Kidney (tissue), 22 donors: Measurements from ENCODE around the gene UTP20. TPM values are rescaled to one million over a fixed set of nuclear protein-coding genes. Genes with fewer than 3 reads are reported as not detected.
A peak's percentile ranks its signal among the peaks of the same experiment; 100 is the strongest.

ENCODE experiments used
- DNase-seq, 5 donors: peaks; one replicate each; pipeline ENCODE4 v3.0.0-alpha.2; 2013 to 2020
- FAIRE-seq: peaks from 2 replicates; lab custom pipeline; 2012; peaks lifted over from hg19 to GRCh38; lab: Jason Lieb, UNC
- H3K27ac ChIP-seq, 2 donors: one replicate each; pipeline ENCODE4 v1.7.0; 2013; ENCODE audit warnings: low read depth in 2 of 2, low read length in 2 of 2, inconsistent platforms in 1 of 2
- H3K27me3 ChIP-seq: one replicate; pipeline ENCODE4 v1.7.1; 2013; ENCODE audit warnings: low read length, inconsistent platforms; ENCODE audit not compliant: control insufficient read depth, insufficient read depth
- H3K36me3 ChIP-seq, 3 donors: one replicate each; pipeline versions ENCODE4 v1.7.0 to v1.7.1; 2013; ENCODE audit warnings: low read length in 3 of 3, control low read depth in 1 of 3, inconsistent platforms in 1 of 3; ENCODE audit not compliant: insufficient read depth in 3 of 3, control insufficient read depth in 2 of 3
- H3K4me1 ChIP-seq, 3 donors: one replicate each; pipeline versions ENCODE4 v1.7.0 to v1.7.1; 2013; ENCODE audit warnings: low read length in 3 of 3, inconsistent platforms in 1 of 3, low read depth in 1 of 3; ENCODE audit not compliant: control insufficient read depth in 2 of 3, insufficient read depth in 2 of 3
- H3K4me3 ChIP-seq, 3 donors: one replicate each; pipeline versions ENCODE4 v1.7.0 to v1.8.1; 2013; ENCODE audit warnings: low read length in 3 of 3, control low read depth in 1 of 3, inconsistent platforms in 1 of 3
- H3K9ac ChIP-seq, 3 donors: one replicate each; pipeline versions ENCODE4 v1.7.0 to v1.7.1; 2013; ENCODE audit warnings: low read length in 3 of 3, control low read depth in 1 of 3, inconsistent platforms in 1 of 3
- H3K9me3 ChIP-seq, 3 donors: one replicate each; pipeline versions ENCODE4 v1.7.0 to v1.7.1; 2013; ENCODE audit warnings: low read length in 3 of 3, control low read depth in 1 of 3, inconsistent platforms in 1 of 3; ENCODE audit not compliant: control insufficient read depth in 2 of 3, insufficient read depth in 1 of 3
- CTCF ChIP-seq: IDR thresholded peaks from 3 replicates; pipeline ENCODE4 v1.5.1; 2012; ENCODE audit warnings: mild to moderate bottlenecking, moderate library complexity, borderline replicate concordance; ENCODE audit not compliant: insufficient read depth; ENCODE audit errors: extremely low read depth
- intact Hi-C: fragments of 100-400 bp; cut with DNase I; formaldehyde crosslinking; loops from one replicate; pipeline ENCODE4 v1.11.1; 2022
- long read RNA-seq, 10 donors: library from polyadenylated mRNA in 1 of 10; unstranded in 1 of 10; transcript quantifications; one replicate each; pipeline ENCODE4 v2.0.0 and lab custom pipeline, GENCODE V29; 2021 to 2026
- polyA plus RNA-seq: library from polyadenylated mRNA; stranded (reverse); fragments of 350-450 nt; fragmentation: Illumina TruSeq; extraction: RNeasy Lipid Tissue Mini Kit (QIAGEN cat#74804); gene quantifications from one replicate; pipeline ENCODE4 v1.2.3, GENCODE V29; 2014; ENCODE audit warnings: low read depth, low replicate concordance; ENCODE audit not compliant: insufficient read depth
- total RNA-seq: library from RNA; stranded (reverse); fragmentation: NEBNext Ultra II Directional; extraction: Animal tissue kit (Norgen Biotek cat#: 25700); gene quantifications from one replicate; pipeline ENCODE4 v1.2.1, GENCODE V29; 2021
- donor health status: control.
- donor health status: control.
- donor health status: control.
- donor health status: control.
- donor health status: control.
- donor health status: DM: yes; HTN: yes; CAD: no.
- donor health status: Normal renal cell carcinoma (clear cell type).

The UTP20 gene
- total RNA-seq = 15.5 TPM
- 2.5 TPM for polyA plus RNA-seq
- long read RNA-seq, donor 1, partial matches to known transcripts = 17 of 17 reads
- long read RNA-seq, donor 1, other reads (novel, unspliced or antisense) = 0 of 17 reads
- long read RNA-seq, donor 2, partial matches to known transcripts = 28 of 28 reads
- long read RNA-seq, donor 2, other reads (novel, unspliced or antisense) = 0 of 28 reads
- long read RNA-seq, donor 3 = 0 reads
- long read RNA-seq, donor 4, partial matches to known transcripts = 22 of 23 reads
- long read RNA-seq, donor 4, other reads (novel, unspliced or antisense) = 0 of 23 reads
- long read RNA-seq, donor 5 = 0 reads
- long read RNA-seq, donor 6, partial matches to known transcripts = 12 of 12 reads
- long read RNA-seq, donor 6, other reads (novel, unspliced or antisense) = 0 of 12 reads
- long read RNA-seq, donor 7, full-length matches to known transcripts = 1 of 4 reads
- long read RNA-seq, donor 7, partial matches to known transcripts = 1 of 4 reads
- long read RNA-seq, donor 7, other reads (novel, unspliced or antisense) = 2 of 4 reads
- long read RNA-seq, donor 8 = 0 reads
- long read RNA-seq, donor 9, partial matches to known transcripts = 7 of 7 reads
- long read RNA-seq, donor 9, other reads (novel, unspliced or antisense) = 0 of 7 reads
- long read RNA-seq, donor 10, partial matches to known transcripts = 12 of 12 reads
- long read RNA-seq, donor 10, other reads (novel, unspliced or antisense) = 0 of 12 reads

- Histone ChIP-seq H3K4me1 (no peaks in the 10 kb centered on the region), H3K27ac (no peak within 1 kb of the TSS), H3K9me3 (no peaks in the 10 kb centered on the region), H3K27me3 (no peaks in the 10 kb centered on the region), H3K9ac (peak within 1 kb of the TSS; percentile 54 to 92 (median 86)), H3K4me3 (peak within 1 kb of the TSS; percentile 96 to 100 (median 99)), H3K36me3 (peaks cover 0 to 9% (median 0%) of the 10 kb centered on the region in 3 donors)
- FAIRE-seq = peak; percentile 13
- intact Hi-C loops = no loop called here
- no peak for TF ChIP-seq CTCF
- peak; percentile 95 to 97 (median 96) for DNase-seq
Measured at GRCh38 chr12:101280006-101280505, at the start of gene UTP20. Gene UTP20, plus strand, starts transcription at chr12:101280105. Its CDS starts 178 bp downstream, at chr12:101280283.

DNA sequence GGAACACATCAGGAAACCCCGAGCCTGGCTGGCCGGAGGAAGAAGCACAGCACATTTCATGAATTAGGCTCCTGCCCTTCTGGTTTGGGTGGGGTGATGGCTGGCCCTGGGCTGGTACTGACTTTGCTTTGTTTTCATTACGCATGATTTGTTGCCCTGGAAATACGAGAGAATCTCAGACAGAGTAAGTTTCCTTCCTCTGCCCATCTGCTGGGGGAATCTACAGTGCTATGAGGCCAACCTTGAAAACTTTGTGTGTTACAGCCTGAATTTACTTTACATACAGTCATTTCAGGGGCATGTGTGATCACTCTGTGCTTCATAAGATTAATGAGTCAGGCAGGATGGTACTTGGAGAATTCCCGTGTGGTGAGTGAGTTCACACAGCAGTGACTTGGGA is 49.4 kb upstream of the UTP20 start:
- Histone ChIP-seq H3K4me1 (no peaks in the 10 kb centered on the region), H3K27me3 (no peaks in the 10 kb centered on the region), H3K4me3 (no peak overlapping the region), H3K36me3 (no peaks in the 10 kb centered on the region), H3K9ac (no peak overlapping the region), H3K27ac (no peak overlapping the region), H3K9me3 (no peaks in the 10 kb centered on the region)
- FAIRE-seq (no peak), DNase-seq (peak in 3 of 5 donors; percentile 13 to 21 (median 17))
- TF ChIP-seq CTCF = no peak
- intact Hi-C loops = no loop called here

GRCh38 chr12:101231636-101232035 is 48.3 kb upstream of the UTP20 start:
- intact Hi-C loops = no loop called here
- FAIRE-seq (no peak), DNase-seq (no peak)
- no peak overlapping the region for H3K4me3 ChIP-seq
- H3K27ac ChIP-seq = no peak overlapping the region
- no peaks in the 10 kb centered on the region for H3K27me3 ChIP-seq
- no peaks in the 10 kb centered on the region for H3K4me1 ChIP-seq
- no peak for TF ChIP-seq CTCF
- H3K9me3 ChIP-seq = no peaks in the 10 kb centered on the region
- H3K9ac ChIP-seq = no peak overlapping the region
- no peaks in the 10 kb centered on the region for H3K36me3 ChIP-seq
